Endodermal cell (in vitro differentiated cells): ENCODE results near the gene NEO1. TPM values are rescaled to one million over a fixed set of nuclear protein-coding genes. Genes with fewer than 3 reads are reported as not detected.

ENCODE experiments used
- DNase-seq: peaks from one replicate; pipeline ENCODE4 v3.0.0-alpha.2; 2017
- H3K27ac ChIP-seq: 2 replicates; pipeline ENCODE4 v1.5.1; 2013; ENCODE audit warnings: mild to moderate bottlenecking, low read depth, low read length, moderate library complexity
- H3K27me3 ChIP-seq: 2 replicates; pipeline ENCODE4 v1.6.1; 2013; ENCODE audit warnings: mild to moderate bottlenecking, low read length, moderate library complexity; ENCODE audit not compliant: insufficient read depth, control insufficient read depth, poor library complexity, severe bottlenecking
- H3K36me3 ChIP-seq: 2 replicates; pipeline ENCODE4 v1.7.0; 2013; ENCODE audit warnings: mild to moderate bottlenecking, low read length, moderate library complexity; ENCODE audit not compliant: control insufficient read depth, insufficient read depth
- H3K4me1 ChIP-seq: one replicate; pipeline ENCODE4 v1.7.0; 2013; ENCODE audit warnings: low read length; ENCODE audit not compliant: control insufficient read depth, insufficient read depth
- H3K4me3 ChIP-seq: 2 replicates; pipeline ENCODE4 v1.5.1; 2013; ENCODE audit warnings: mild to moderate bottlenecking, low read length, moderate library complexity
- H3K9ac ChIP-seq: 2 replicates; pipeline ENCODE4 v1.6.1; 2013; ENCODE audit warnings: mild to moderate bottlenecking, low read length, moderate library complexity; ENCODE audit not compliant: poor library complexity, severe bottlenecking; ENCODE audit errors: extremely low read depth
- H3K9me3 ChIP-seq: 2 replicates; pipeline ENCODE4 v1.6.1; 2013; ENCODE audit warnings: mild to moderate bottlenecking, low read length, moderate library complexity; ENCODE audit not compliant: control insufficient read depth
- H3K27ac Mint-ChIP-seq: 2 replicates; pipeline ENCODE4 v1.8.0; 2020; ENCODE audit warnings: mixed read lengths
- H3K27me3 Mint-ChIP-seq: 2 replicates; pipeline ENCODE4 v1.8.0; 2021; ENCODE audit warnings: mild to moderate bottlenecking, mixed read lengths; ENCODE audit not compliant: insufficient read depth
- H3K36me3 Mint-ChIP-seq: 2 replicates; pipeline ENCODE4 v1.8.0; 2020; ENCODE audit warnings: low read depth, mixed read lengths
- H3K4me1 Mint-ChIP-seq: 2 replicates; pipeline ENCODE4 v1.8.0; 2020; ENCODE audit warnings: mixed read lengths
- H3K4me3 Mint-ChIP-seq: 2 replicates; pipeline ENCODE4 v1.8.0; 2020; ENCODE audit warnings: mild to moderate bottlenecking, moderate library complexity, mixed read lengths
- H3K9me3 Mint-ChIP-seq: 2 replicates; pipeline ENCODE4 v1.8.0; 2020; ENCODE audit warnings: mild to moderate bottlenecking, mixed read lengths
- WGBS, 2 experiments: methylation state at CpG; one replicate each; pipeline versions ENCODE4 v1.1.5 to v1.1.7; 2013; ENCODE audit warnings: missing lambda C conversion rate in 2 of 2, mixed read lengths in 1 of 2; ENCODE audit not compliant: insufficient coverage in 1 of 2, insufficient read length in 1 of 2; 5-methylcytosine and 5-hydroxymethylcytosine counted together
- total RNA-seq, 2 donors: library from RNA; stranded (reverse); fragmentation: NEBNext Ultra II Directional in 1 of 2; extraction: Animal tissue kit (Norgen Biotek cat#: 25700) in 1 of 2; gene quantifications; 2 replicates in 1 of 2; 3 replicates in 1 of 2; pipeline ENCODE4 v1.2.1, GENCODE V29; 2021
- TF ChIP-seq, protein P1 (sequence below): fragments of 200-600 bp; sonication (generic); conservative IDR thresholded peaks from 2 replicates; pipeline ENCODE4 v1.5.0; 2021; ENCODE audit warnings: antibody characterized with exemption, mild to moderate bottlenecking

Gene NEO1
- total RNA-seq, 2 donors from 2014 or later: 132 TPM

DNA sequence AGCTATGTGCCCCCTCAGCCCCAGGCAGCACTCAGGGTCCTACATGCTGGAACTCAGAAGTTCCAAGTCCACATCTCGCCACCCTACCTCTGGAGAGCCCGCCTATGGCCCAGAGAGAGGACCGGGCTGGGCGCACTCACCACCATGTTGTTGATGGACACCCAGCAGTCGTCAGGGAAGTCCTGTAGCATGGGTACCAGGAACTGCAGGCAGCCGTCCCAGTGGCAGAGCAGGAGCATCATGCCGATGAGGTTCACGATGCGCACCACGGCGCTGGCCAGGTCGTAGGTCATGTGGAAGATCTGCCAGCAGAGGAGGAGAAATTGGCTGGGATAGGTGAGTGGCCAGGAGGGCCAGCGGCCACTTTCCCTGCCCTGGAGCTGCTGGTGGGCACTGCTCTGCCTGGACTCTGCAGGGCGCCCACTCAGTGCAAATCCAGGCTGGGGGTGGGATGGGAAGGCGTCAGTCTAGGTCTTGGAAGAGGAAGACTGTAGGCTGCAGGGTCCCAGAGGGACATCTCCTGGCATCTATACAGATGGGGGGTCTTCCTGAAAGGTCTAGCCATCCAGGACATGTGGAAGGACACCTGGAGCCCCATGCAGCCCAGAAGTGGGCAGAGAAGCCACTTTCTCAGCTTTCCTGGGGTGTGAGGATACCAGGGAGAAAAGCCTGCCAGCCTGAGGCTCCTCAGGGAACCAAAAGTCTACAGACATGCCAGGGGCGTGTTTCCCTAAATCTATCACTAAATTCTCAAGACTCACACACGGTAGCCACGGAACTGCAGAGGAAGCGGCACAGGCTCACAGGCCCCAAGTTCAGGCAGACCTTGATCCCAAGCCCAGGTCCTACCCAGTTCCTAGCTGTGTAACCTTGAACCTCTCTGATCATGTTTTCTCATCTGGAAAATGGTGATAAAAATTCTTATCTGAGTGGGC, 280.0 kb downstream of the NEO1 start:
- H3K4me3 ChIP-seq: no peak overlapping the region
- no peak overlapping the region for H3K4me3 Mint-ChIP-seq
- no peak overlapping the region for H3K9ac ChIP-seq
- TF ChIP-seq, protein P1, sequence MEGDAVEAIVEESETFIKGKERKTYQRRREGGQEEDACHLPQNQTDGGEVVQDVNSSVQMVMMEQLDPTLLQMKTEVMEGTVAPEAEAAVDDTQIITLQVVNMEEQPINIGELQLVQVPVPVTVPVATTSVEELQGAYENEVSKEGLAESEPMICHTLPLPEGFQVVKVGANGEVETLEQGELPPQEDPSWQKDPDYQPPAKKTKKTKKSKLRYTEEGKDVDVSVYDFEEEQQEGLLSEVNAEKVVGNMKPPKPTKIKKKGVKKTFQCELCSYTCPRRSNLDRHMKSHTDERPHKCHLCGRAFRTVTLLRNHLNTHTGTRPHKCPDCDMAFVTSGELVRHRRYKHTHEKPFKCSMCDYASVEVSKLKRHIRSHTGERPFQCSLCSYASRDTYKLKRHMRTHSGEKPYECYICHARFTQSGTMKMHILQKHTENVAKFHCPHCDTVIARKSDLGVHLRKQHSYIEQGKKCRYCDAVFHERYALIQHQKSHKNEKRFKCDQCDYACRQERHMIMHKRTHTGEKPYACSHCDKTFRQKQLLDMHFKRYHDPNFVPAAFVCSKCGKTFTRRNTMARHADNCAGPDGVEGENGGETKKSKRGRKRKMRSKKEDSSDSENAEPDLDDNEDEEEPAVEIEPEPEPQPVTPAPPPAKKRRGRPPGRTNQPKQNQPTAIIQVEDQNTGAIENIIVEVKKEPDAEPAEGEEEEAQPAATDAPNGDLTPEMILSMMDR: no peak
- H3K4me1 ChIP-seq: no peaks in the 10 kb centered on the region
- no peaks in the 10 kb centered on the region for H3K9me3 Mint-ChIP-seq
- no peaks in the 10 kb centered on the region for H3K36me3 Mint-ChIP-seq
- H3K27me3 ChIP-seq: no peaks in the 10 kb centered on the region
- H3K27ac Mint-ChIP-seq: no peak overlapping the region
- H3K36me3 ChIP-seq: no peaks in the 10 kb centered on the region
- H3K27me3 Mint-ChIP-seq: no peaks in the 10 kb centered on the region
- no peaks in the 10 kb centered on the region for H3K4me1 Mint-ChIP-seq
- H3K27ac ChIP-seq: no peak overlapping the region
- WGBS, 2 experiments: 93 to 94% methylated on average over 17 to 19 of the region's 19 CpGs
- no peaks in the 10 kb centered on the region for H3K9me3 ChIP-seq
- no peak for DNase-seq

DNA sequence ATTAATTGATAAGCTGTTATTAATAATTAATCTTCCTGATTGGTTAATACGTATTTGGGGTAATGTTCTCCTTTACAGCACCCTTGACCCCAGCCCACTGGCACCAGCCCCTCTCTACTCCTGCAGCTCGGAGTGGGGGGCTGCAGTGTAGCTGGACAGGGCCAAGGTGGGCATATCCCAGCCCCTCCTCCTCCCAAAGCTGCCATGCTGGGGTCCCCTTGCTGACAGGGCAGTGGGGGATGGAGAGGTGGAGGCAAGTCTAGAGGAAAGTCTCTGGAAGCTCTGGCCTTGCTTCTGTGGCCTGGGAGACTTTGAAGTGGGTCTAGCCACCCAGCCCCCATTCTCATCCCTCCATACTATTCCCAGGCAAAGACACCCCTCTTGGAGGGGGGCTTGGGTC, 280.7 kb downstream of the NEO1 start:
- Histone ChIP-seq H3K9me3 (no peaks in the 10 kb centered on the region), H3K4me1 (no peaks in the 10 kb centered on the region), H3K27ac (no peak overlapping the region), H3K27me3 (no peaks in the 10 kb centered on the region), H3K36me3 (no peaks in the 10 kb centered on the region), H3K9ac (no peak overlapping the region), H3K4me3 (no peak overlapping the region)
- H3K4me1 Mint-ChIP-seq: no peaks in the 10 kb centered on the region
- TF ChIP-seq, protein P1: no peak
- no peaks in the 10 kb centered on the region for H3K9me3 Mint-ChIP-seq
- H3K27me3 Mint-ChIP-seq: no peaks in the 10 kb centered on the region
- H3K4me3 Mint-ChIP-seq: no peak overlapping the region
- H3K36me3 Mint-ChIP-seq: no peaks in the 10 kb centered on the region
- H3K27ac Mint-ChIP-seq: no peak overlapping the region
- DNase-seq: no peak
- WGBS, 2 experiments: 92% methylated on average over 2 of the region's 2 CpGs; no CpG with 5 or more reads in 1 of the 2 experiments

DNA sequence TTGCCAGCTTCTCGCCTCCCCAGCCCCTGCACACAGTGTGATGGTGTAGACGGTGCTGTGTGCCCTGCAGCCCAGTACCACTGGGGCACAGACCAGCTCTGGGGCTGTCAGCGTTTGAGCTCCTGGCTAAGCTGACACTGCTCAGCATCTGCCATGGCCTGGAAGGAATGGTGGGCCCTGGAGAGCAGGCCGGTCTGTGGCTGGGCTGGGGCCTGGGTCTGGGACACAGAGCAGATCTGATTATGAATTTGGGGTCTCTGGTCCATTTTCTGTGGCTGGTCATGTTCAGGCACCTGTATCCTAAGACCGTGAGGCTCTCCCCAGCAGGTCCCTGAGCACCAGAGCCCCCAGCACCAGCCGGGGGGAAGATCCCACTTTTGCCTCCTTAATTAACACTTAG, 281.8 kb downstream of the NEO1 start:
- Histone ChIP-seq H3K9ac (no peak overlapping the region), H3K4me1 (no peaks in the 10 kb centered on the region), H3K36me3 (no peaks in the 10 kb centered on the region), H3K27me3 (no peaks in the 10 kb centered on the region), H3K27ac (no peak overlapping the region), H3K9me3 (no peaks in the 10 kb centered on the region), H3K4me3 (no peak overlapping the region)
- no peak overlapping the region for H3K27ac Mint-ChIP-seq
- WGBS, 2 experiments: 86 to 89% methylated on average over 5 to 6 of the region's 6 CpGs
- no peaks in the 10 kb centered on the region for H3K36me3 Mint-ChIP-seq
- no peaks in the 10 kb centered on the region for H3K4me1 Mint-ChIP-seq
- TF ChIP-seq, protein P1: no peak
- DNase-seq: no peak
- no peak overlapping the region for H3K4me3 Mint-ChIP-seq
- no peaks in the 10 kb centered on the region for H3K27me3 Mint-ChIP-seq
- H3K9me3 Mint-ChIP-seq: no peaks in the 10 kb centered on the region
